ENCODE measurements around the gene EP400. TPM values are rescaled to one million over a fixed set of nuclear protein-coding genes. Genes with fewer than 3 reads are reported as not detected.

Gene EP400
- total and polyA plus RNA-seq, 2 of the 8 experiments (the other 6 are each of a cell fraction or from before 2014, with no cell fraction given) = 13.1 to 69.7 TPM

DNA sequence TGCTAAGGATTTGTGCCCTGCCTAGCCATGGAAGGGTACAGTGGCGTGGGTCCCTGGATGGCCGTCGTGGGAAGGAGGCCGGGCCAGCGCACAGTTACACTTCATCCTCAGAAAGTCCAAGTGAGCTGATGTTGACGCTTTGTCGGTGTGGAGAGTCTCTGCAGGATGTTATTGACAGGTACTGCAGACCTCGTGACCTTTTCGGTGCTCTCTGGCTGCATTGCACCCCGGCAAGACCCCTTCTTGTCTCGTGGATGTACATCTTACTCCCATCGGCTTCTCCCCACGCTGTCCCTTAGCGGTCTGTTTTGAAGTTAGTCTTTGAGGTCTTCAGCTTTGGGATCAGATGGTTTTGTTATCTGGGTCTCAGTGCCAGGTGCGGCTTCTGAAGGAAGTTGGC, 78.4 kb downstream of the EP400 start:
- no peak overlapping the region for H4K8ac ChIP-seq (ENCODE audit: extremely low read depth, insufficient read depth, low read length)
- H2AK5ac ChIP-seq (ENCODE audit: low read depth, low read length) = no peak overlapping the region
- H3K79me2 ChIP-seq (ENCODE audit: control insufficient read depth in 1 of 2, insufficient read depth in 2 of 2, low read length in 2 of 2) = no peaks in the 10 kb centered on the region
- H2BK20ac ChIP-seq (ENCODE audit: low read length) = no peak overlapping the region
- H3K4me2 ChIP-seq (ENCODE audit: insufficient read depth in 1 of 2, low read depth in 2 of 2, low read length in 2 of 2) = no peak overlapping the region
- peaks cover 0 to 9% of the 10 kb centered on the region in 2 experiments for H4K20me1 ChIP-seq (replicated peaks in 1 of 2; ENCODE audit: control insufficient read depth in 1 of 2, insufficient read depth in 2 of 2, low read length in 2 of 2)
- H3K4ac ChIP-seq (replicated peaks; ENCODE audit: insufficient read length, low read depth, low read length) = no peak overlapping the region
- H3K18ac ChIP-seq (ENCODE audit: extremely low read depth, low read length) = no peak overlapping the region
- no peak overlapping the region for H2BK15ac ChIP-seq (ENCODE audit: low read length)
- no peak overlapping the region for H2AFZ ChIP-seq (ENCODE audit: low read length)
- H3K36me3 ChIP-seq (ENCODE audit: control insufficient read depth in 2 of 4, insufficient read depth in 4 of 4, low read length in 3 of 4) = peaks cover 20 to 84% (median 66%) of the 10 kb centered on the region in 4 experiments
- WGBS, 2 experiments (ENCODE audit: extremely low coverage in 1 of 2, insufficient coverage in 1 of 2, insufficient read length in 1 of 2, insufficient replicate concordance in 2 of 2, low coverage in 1 of 2, low lambda C conversion rate in 2 of 2, missing lambda C conversion rate in 1 of 2) = 92% methylated on average over 15 of the region's 15 CpGs; no CpG with 5 or more reads in 1 of the 2 experiments
- no peak overlapping the region for H4K91ac ChIP-seq (replicated peaks; ENCODE audit: insufficient read length, low read length)
- H3K4me1 ChIP-seq (replicated peaks in 1 of 4; ENCODE audit: control insufficient read depth in 3 of 4, insufficient read depth in 4 of 4, low read length in 3 of 4) = no peaks in the 10 kb centered on the region
- H3K23ac ChIP-seq (ENCODE audit: insufficient read length) = no peak overlapping the region
- POLR2A ChIA-PET (ENCODE audit: partially characterized antibody) = interaction anchor here (0.9 to 1.2 kb wide), 4 partner anchors 14 to 113 kb away, joined by 3 to 4 read pairs (median 3); no protein-coding TSS in a partner anchor
- CTCF ChIA-PET (ENCODE audit: partially characterized antibody) = interaction anchor here (0.8 to 2.2 kb wide), 5 partner anchors 10 to 123 kb away, joined by 3 to 6 read pairs (median 4); no protein-coding TSS in a partner anchor
- H3K4me3 ChIP-seq (ENCODE audit: extremely low read depth in 1 of 4, insufficient read depth in 2 of 4, low read depth in 3 of 4, low read length in 4 of 4) = no peak overlapping the region
- DNase-seq (ENCODE audit: low read depth in 1 of 2, low spot score in 2 of 2) = no peak
- H3K9ac ChIP-seq (replicated peaks in 1 of 4; ENCODE audit: extremely low read depth in 1 of 4, low read depth in 3 of 4, low read length in 3 of 4) = no peak overlapping the region
- no peaks in the 10 kb centered on the region for H3K79me1 ChIP-seq (ENCODE audit: low read depth, low read length)
- H2BK12ac ChIP-seq (ENCODE audit: low read depth, low read length) = no peak overlapping the region
- H3K27ac ChIP-seq (ENCODE audit: low read depth, low read length) = no peak overlapping the region
- H2BK5ac ChIP-seq (ENCODE audit: low read depth, low read length) = no peak overlapping the region
- no peaks in the 10 kb centered on the region for H3K9me3 ChIP-seq (ENCODE audit: insufficient read depth in 2 of 2, low read depth in 1 of 2, low read length in 1 of 2)
- H3K14ac ChIP-seq (ENCODE audit: insufficient read length) = no peak overlapping the region
- no peak for FAIRE-seq
- H4K5ac ChIP-seq (ENCODE audit: insufficient read length, low read depth, low read length) = no peak overlapping the region
- no peak overlapping the region for H2BK120ac ChIP-seq (replicated peaks; ENCODE audit: low read depth, low read length)
- no peak overlapping the region for H3K56ac ChIP-seq (replicated peaks; ENCODE audit: insufficient read length, low read depth, low read length)
- H3K23me2 ChIP-seq (ENCODE audit: low read depth, low read length) = no peaks in the 10 kb centered on the region
- no peaks in the 10 kb centered on the region for H3K27me3 ChIP-seq (replicated peaks in 1 of 4; ENCODE audit: control insufficient read depth in 3 of 4, extremely low read depth in 1 of 4, insufficient read depth in 3 of 4, low read length in 3 of 4)
- no peak for TF ChIP-seq NRF1 (IDR thresholded peaks at IDR 0.05; ENCODE audit: low read depth, low read length)
- no peak for TF ChIP-seq RBBP5 (IDR thresholded peaks at IDR 0.05; ENCODE audit: borderline replicate concordance, low read depth, low read length)
- no peak for TF ChIP-seq KDM1A (IDR thresholded peaks at IDR 0.05; ENCODE audit: borderline replicate concordance, low read length)
- TF ChIP-seq BACH1 (IDR thresholded peaks at IDR 0.05; ENCODE audit: low read length) = no peak
- TF ChIP-seq SP4 (IDR thresholded peaks at IDR 0.05; ENCODE audit: low read length) = no peak
- no peak for TF ChIP-seq SP2 (IDR thresholded peaks at IDR 0.05; ENCODE audit: low read length)
- TF ChIP-seq KDM5A (IDR thresholded peaks at IDR 0.05; ENCODE audit: low read length) = no peak
- TF ChIP-seq JUN (IDR thresholded peaks at IDR 0.05; ENCODE audit: low read depth, low read length) = no peak
- no peak for TF ChIP-seq YY1 (IDR thresholded peaks at IDR 0.05; ENCODE audit: low read depth, low read length)

All from H1 (cell line).